GM12878 (cell line): Measurements from ENCODE around the gene DCTN2. TPM values are rescaled to one million over a fixed set of nuclear protein-coding genes. Genes with fewer than 3 reads are reported as not detected.

ENCODE experiments used
- ATAC-seq: fragments of 200-7000 bp; cut with Tn5 transposase; 3 replicates; pipeline ENCODE4 v1.9.1; 2020; ENCODE audit warnings: mild to moderate bottlenecking, moderate library complexity
- BruUV-seq: library from RNA; stranded (reverse); fragments of 400-500 nt; replicated peaks from 2 replicates; lab custom pipeline; 2021; lab: Mats Ljungman, UMichigan
- CTCF ChIA-PET: fragments of 300-600 bp; sonication (Branson Sonifier 250); formaldehyde crosslinking; extraction: SDS; loops from one replicate; lab custom pipeline; 2021; ENCODE audit warnings: inconsistent platforms; lab: Yijun Ruan, JAX
- POLR2A ChIA-PET: fragments of 350-600 bp; formaldehyde crosslinking; extraction: SDS; loops from one replicate; lab custom pipeline; 2021; ENCODE audit warnings: inconsistent platforms; lab: Charles Lee
- RAD21 ChIA-PET: fragments of 300-600 bp; sonication (Branson Sonifier 250); formaldehyde crosslinking; loops from one replicate; lab custom pipeline; 2023; ENCODE audit warnings: antibody characterized with exemption; ENCODE audit not compliant: unreplicated experiment; lab: Charles Lee
- SMC1A ChIA-PET: fragments of 300-600 bp; sonication (Branson Sonifier 250); formaldehyde crosslinking; loops from one replicate; lab custom pipeline; 2023; ENCODE audit not compliant: unreplicated experiment, uncharacterized antibody; lab: Charles Lee
- DNase-seq: peaks from one replicate; pipeline ENCODE4 v3.0.0-alpha.2; 2011; ENCODE audit warnings: low read depth, low spot score
- FAIRE-seq: peaks from 3 replicates; lab custom pipeline; 2011; peaks lifted over from hg19 to GRCh38; lab: Jason Lieb, UNC
- H2AFZ ChIP-seq: 2 replicates; pipeline ENCODE4 v1.6.0; 2011; ENCODE audit warnings: low read depth, low read length, control low read depth; ENCODE audit not compliant: control insufficient read depth
- H3K27ac ChIP-seq: 2 replicates; pipeline ENCODE4 v1.5.1; 2011; ENCODE audit warnings: control low read depth; ENCODE audit not compliant: control insufficient read depth, insufficient read depth
- H3K27me3 ChIP-seq, 2 experiments: replicated peaks in 1 of 2; 2 replicates each; pipeline versions ENCODE4 v1.6.0 to v1.6.1; 2011; ENCODE audit warnings: low read length in 1 of 2; ENCODE audit not compliant: control insufficient read depth in 2 of 2, insufficient read depth in 2 of 2
- H3K36me3 ChIP-seq, 2 experiments: 2 replicates each; pipeline ENCODE4 v1.5.1; 2011; ENCODE audit warnings: low read length in 1 of 2; ENCODE audit not compliant: control insufficient read depth in 2 of 2, insufficient read depth in 2 of 2
- H3K4me1 ChIP-seq: 2 replicates; pipeline ENCODE4 v1.6.1; 2011; ENCODE audit warnings: mild to moderate bottlenecking, low read length, moderate library complexity, mixed read lengths; ENCODE audit not compliant: control insufficient read depth, insufficient read depth
- H3K4me2 ChIP-seq: 2 replicates; pipeline ENCODE4 v1.6.0; 2011; ENCODE audit warnings: control low read depth; ENCODE audit not compliant: control insufficient read depth, insufficient read depth
- H3K4me3 ChIP-seq: fragments of 200-600 bp; sonication (generic); 2 replicates; pipeline ENCODE4 v1.5.1; 2016
- H3K79me2 ChIP-seq: 2 replicates; pipeline ENCODE4 v1.6.0; 2011; ENCODE audit warnings: low read length; ENCODE audit not compliant: control insufficient read depth, insufficient read depth
- H3K9ac ChIP-seq: 2 replicates; pipeline ENCODE4 v1.8.0; 2011; ENCODE audit warnings: low read length, control low read depth, mixed read lengths; ENCODE audit not compliant: control insufficient read depth, insufficient read depth
- H3K9me3 ChIP-seq: replicated peaks from 3 replicates; pipeline ENCODE4 v1.5.1; 2011; ENCODE audit warnings: mild to moderate bottlenecking, low read length; ENCODE audit not compliant: control insufficient read depth, insufficient read depth
- H4K20me1 ChIP-seq: 2 replicates; pipeline ENCODE4 v1.6.0; 2011; ENCODE audit not compliant: control insufficient read depth, insufficient read depth
- BHLHE40 ChIP-seq, 2 experiments: fragments of 450-650 bp in 1 of 2; IDR thresholded peaks; 2 replicates each; pipeline ENCODE4 v1.6.1; 2011 to 2017; ENCODE audit warnings: low read depth in 2 of 2, borderline replicate concordance in 1 of 2, improper control_type of control experiment in 1 of 2, low read length in 1 of 2, mild to moderate bottlenecking in 1 of 2
- CBX3 ChIP-seq: fragments of 200-600 bp; sonication (generic); IDR thresholded peaks from 2 replicates; pipeline ENCODE4 v1.6.1; 2016; ENCODE audit warnings: low read depth, borderline replicate concordance
- CHD2 ChIP-seq: IDR thresholded peaks from 2 replicates; pipeline ENCODE4 v1.6.1; 2011; ENCODE audit warnings: low read depth, low read length, improper control_type of control experiment, borderline replicate concordance
- EGR1 ChIP-seq, 2 experiments: IDR thresholded peaks; 1 replicate in 1 of 2; 2 replicates in 1 of 2; pipeline ENCODE4 v1.6.1; 2011 to 2012; ENCODE audit warnings: low read depth in 2 of 2, low read length in 2 of 2, borderline replicate concordance in 1 of 2, mild to moderate bottlenecking in 1 of 2, moderate library complexity in 1 of 2
- FOS ChIP-seq: IDR thresholded peaks from 3 replicates; pipeline ENCODE4 v1.6.1; 2011; ENCODE audit warnings: borderline replicate concordance; ENCODE audit not compliant: insufficient read length; ENCODE audit errors: extremely low read depth
- MYC ChIP-seq: IDR thresholded peaks from 2 replicates; pipeline ENCODE4 v1.6.1; 2011; ENCODE audit warnings: mild to moderate bottlenecking, low read length, moderate library complexity, inconsistent platforms; ENCODE audit not compliant: insufficient read depth, insufficient replicate concordance, insufficient read length, severe bottlenecking
- NR2F1 ChIP-seq: fragments of 450-650 bp; conservative IDR thresholded peaks from 2 replicates; pipeline ENCODE4 v1.6.1; 2017; ENCODE audit warnings: mild to moderate bottlenecking
- POLR2A ChIP-seq: IDR thresholded peaks from 2 replicates; pipeline ENCODE4 v1.6.1; 2011; ENCODE audit warnings: low read depth, mild to moderate bottlenecking, low read length
- RELB ChIP-seq: fragments of 450-650 bp; IDR thresholded peaks from 2 replicates; pipeline ENCODE4 v1.6.1; 2017; ENCODE audit warnings: low read depth, mild to moderate bottlenecking, moderate library complexity
- WGBS: methylation state at CpG from one replicate; pipeline ENCODE4 v1.1.6; 2016; ENCODE audit warnings: low lambda C conversion rate; ENCODE audit not compliant: insufficient replicate concordance, insufficient coverage; ENCODE audit errors: missing lambda C conversion rate; 5-methylcytosine and 5-hydroxymethylcytosine counted together
- in situ Hi-C: fragments of 300-500 bp; cut with MboI; formaldehyde crosslinking; loops from 9 replicates; pipeline ENCODE4 v1.14.3; 2018; ENCODE audit warnings: mixed read lengths
- intact Hi-C: fragments of 100-400 bp; cut with micrococcal nuclease; formaldehyde crosslinking; loops from one replicate; pipeline ENCODE4 v1.14.2; 2022; ENCODE audit not compliant: unreplicated experiment
- polyA plus RNA-seq, 11 experiments: library from polyadenylated mRNA; depleted of rRNA in 4 of 11; unstranded in 6 of 11; stranded (reverse) in 5 of 11; fragments of >200 nt; fragmentation: Nextera tagmentation in 4 of 11; fragmentation: Illumina TruSeq in 1 of 11; extraction: Ambion mirVana in 4 of 11; extraction: Trizol in 1 of 11; gene quantifications; 1 replicate in 1 of 11; 2 replicates in 10 of 11; pipeline versions ENCODE4 v1.2.1 to v1.2.3, GENCODE V29; 2011 to 2016; ENCODE audit warnings: inconsistent platforms in 2 of 11, missing spikeins in 2 of 11, low read depth in 1 of 11
- total RNA-seq, 4 experiments: library from RNA; depleted of rRNA in 3 of 4; stranded (reverse); fragments of >200 nt in 3 of 4; fragmentation: Illumina TruSeq in 1 of 4; extraction: Trizol in 1 of 4; gene quantifications; 2 replicates each; pipeline versions ENCODE4 v1.2.1 to v1.2.3, GENCODE V29; 2013 to 2021
- TF ChIP-seq, protein P1 (sequence below): fragments of 150-350 bp; IDR thresholded peaks from 2 replicates; pipeline ENCODE4 v1.6.1; 2016; ENCODE audit warnings: low read depth, low read length
- TF ChIP-seq, protein P2 (sequence below): fragments of 450-650 bp; IDR thresholded peaks from 2 replicates; pipeline ENCODE4 v1.6.1; 2018; ENCODE audit warnings: mild to moderate bottlenecking, low read depth, moderate library complexity; ENCODE audit not compliant: partially characterized antibody
- TF ChIP-seq, protein P3 (sequence below): IDR thresholded peaks from 2 replicates; pipeline ENCODE4 v1.6.1; 2012; ENCODE audit warnings: low read depth, low read length, improper control_type of control experiment

DCTN2 gene
- total and polyA plus RNA-seq, 10 of the 15 experiments (the other 5 are each of a cell fraction or from before 2014, with no cell fraction given): 32.3 to 171 (median 100) TPM

GRCh38 chr12:57522887-57523705 lies 23.9 kb downstream of the DCTN2 start:
- ChIA-PET CTCF (interaction anchor here (0.6 to 2.6 kb wide), 8 partner anchors 8 to 766 kb away, joined by 3 to 16 read pairs (median 4); partner anchors contain the start of gene GLI1), RAD21 (interaction anchor here (0.7 to 2.1 kb wide), 7 partner anchors 10 to 64 kb away, joined by 3 to 11 read pairs (median 3); partner anchors contain the start of genes DCTN2 and GLI1), SMC1A (interaction anchor here (0.7 to 1.9 kb wide), 5 partner anchors 10 to 110 kb away, joined by 3 to 9 read pairs (median 4); partner anchors contain the start of gene INHBE), POLR2A (interaction anchor here (2.2 kb wide), 2 partner anchors 23 to 46 kb away, joined by 9 to 11 read pairs; no protein-coding TSS in a partner anchor)
- no peaks in the 10 kb centered on the region for H3K27me3 ChIP-seq
- peak overlapping the region; percentile 99 for H3K4me3 ChIP-seq
- peaks cover 29% of the 10 kb centered on the region for H3K4me1 ChIP-seq
- H2AFZ ChIP-seq: peak overlapping the region; percentile 28
- H3K79me2 ChIP-seq: peaks cover 45% of the 10 kb centered on the region
- peak overlapping the region; percentile 86 for H3K9ac ChIP-seq
- FAIRE-seq (no peak), DNase-seq (no peak), ATAC-seq (no peak)
- BruUV-seq: TSS peak; percentile 50
- H3K4me2 ChIP-seq: peak overlapping the region; percentile 96
- peak overlapping the region; percentile 99 for H3K27ac ChIP-seq
- H3K9me3 ChIP-seq: no peaks in the 10 kb centered on the region
- in situ Hi-C loops: no loop called here
- intact Hi-C loops: loop anchor here (2.0 to 5.0 kb wide), 3 partner anchors 24 to 61 kb away; partner anchors contain the start of genes ARHGAP9 and DCTN2
- peaks cover 10 to 13% of the 10 kb centered on the region in 2 experiments; a peak in 3 of 4 replicates for H3K36me3 ChIP-seq
- no peaks in the 10 kb centered on the region for H4K20me1 ChIP-seq
- under 1% methylated on average over 10 of the region's 38 CpGs for WGBS
- TF ChIP-seq BHLHE40 (IDR thresholded peaks at IDR 0.05; ENCODE audit: borderline replicate concordance in 1 of 2, low read depth in 2 of 2, low read length in 1 of 2) (0 out of 4 replicates have a peak, but pooled peaks of 1 of the 2 experiments have one; percentile 6), POLR2A (peak; percentile 66; the same call in 1 of the 2 replicates), EGR1 (IDR thresholded peaks at IDR 0.05; ENCODE audit: borderline replicate concordance in 1 of 2, low read depth in 2 of 2, low read length in 2 of 2) (no peak), FOS (no peak), CBX3 (no peak), MYC (no peak), CHD2 (no peak), NR2F1 (peak; percentile 22; the same call in 1 of the 2 replicates), RELB (0 out of 2 replicates have a peak, but pooled peaks have one; percentile 31)
- TF ChIP-seq, protein P1, sequence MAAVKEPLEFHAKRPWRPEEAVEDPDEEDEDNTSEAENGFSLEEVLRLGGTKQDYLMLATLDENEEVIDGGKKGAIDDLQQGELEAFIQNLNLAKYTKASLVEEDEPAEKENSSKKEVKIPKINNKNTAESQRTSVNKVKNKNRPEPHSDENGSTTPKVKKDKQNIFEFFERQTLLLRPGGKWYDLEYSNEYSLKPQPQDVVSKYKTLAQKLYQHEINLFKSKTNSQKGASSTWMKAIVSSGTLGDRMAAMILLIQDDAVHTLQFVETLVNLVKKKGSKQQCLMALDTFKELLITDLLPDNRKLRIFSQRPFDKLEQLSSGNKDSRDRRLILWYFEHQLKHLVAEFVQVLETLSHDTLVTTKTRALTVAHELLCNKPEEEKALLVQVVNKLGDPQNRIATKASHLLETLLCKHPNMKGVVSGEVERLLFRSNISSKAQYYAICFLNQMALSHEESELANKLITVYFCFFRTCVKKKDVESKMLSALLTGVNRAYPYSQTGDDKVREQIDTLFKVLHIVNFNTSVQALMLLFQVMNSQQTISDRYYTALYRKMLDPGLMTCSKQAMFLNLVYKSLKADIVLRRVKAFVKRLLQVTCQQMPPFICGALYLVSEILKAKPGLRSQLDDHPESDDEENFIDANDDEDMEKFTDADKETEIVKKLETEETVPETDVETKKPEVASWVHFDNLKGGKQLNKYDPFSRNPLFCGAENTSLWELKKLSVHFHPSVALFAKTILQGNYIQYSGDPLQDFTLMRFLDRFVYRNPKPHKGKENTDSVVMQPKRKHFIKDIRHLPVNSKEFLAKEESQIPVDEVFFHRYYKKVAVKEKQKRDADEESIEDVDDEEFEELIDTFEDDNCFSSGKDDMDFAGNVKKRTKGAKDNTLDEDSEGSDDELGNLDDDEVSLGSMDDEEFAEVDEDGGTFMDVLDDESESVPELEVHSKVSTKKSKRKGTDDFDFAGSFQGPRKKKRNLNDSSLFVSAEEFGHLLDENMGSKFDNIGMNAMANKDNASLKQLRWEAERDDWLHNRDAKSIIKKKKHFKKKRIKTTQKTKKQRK: no peak
- TF ChIP-seq, protein P2, sequence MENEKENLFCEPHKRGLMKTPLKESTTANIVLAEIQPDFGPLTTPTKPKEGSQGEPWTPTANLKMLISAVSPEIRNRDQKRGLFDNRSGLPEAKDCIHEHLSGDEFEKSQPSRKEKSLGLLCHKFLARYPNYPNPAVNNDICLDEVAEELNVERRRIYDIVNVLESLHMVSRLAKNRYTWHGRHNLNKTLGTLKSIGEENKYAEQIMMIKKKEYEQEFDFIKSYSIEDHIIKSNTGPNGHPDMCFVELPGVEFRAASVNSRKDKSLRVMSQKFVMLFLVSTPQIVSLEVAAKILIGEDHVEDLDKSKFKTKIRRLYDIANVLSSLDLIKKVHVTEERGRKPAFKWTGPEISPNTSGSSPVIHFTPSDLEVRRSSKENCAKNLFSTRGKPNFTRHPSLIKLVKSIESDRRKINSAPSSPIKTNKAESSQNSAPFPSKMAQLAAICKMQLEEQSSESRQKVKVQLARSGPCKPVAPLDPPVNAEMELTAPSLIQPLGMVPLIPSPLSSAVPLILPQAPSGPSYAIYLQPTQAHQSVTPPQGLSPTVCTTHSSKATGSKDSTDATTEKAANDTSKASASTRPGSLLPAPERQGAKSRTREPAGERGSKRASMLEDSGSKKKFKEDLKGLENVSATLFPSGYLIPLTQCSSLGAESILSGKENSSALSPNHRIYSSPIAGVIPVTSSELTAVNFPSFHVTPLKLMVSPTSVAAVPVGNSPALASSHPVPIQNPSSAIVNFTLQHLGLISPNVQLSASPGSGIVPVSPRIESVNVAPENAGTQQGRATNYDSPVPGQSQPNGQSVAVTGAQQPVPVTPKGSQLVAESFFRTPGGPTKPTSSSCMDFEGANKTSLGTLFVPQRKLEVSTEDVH: peak; percentile 26
- TF ChIP-seq, protein P3, sequence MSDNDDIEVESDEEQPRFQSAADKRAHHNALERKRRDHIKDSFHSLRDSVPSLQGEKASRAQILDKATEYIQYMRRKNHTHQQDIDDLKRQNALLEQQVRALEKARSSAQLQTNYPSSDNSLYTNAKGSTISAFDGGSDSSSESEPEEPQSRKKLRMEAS: 0 out of 2 replicates have a peak, but pooled peaks have one; percentile 1
